Ovary (tissue), 9 donors: Measurements from ENCODE around the gene MAPK8. TPM values are rescaled to one million over a fixed set of nuclear protein-coding genes. Genes with fewer than 3 reads are reported as not detected.

Experiments
- DNase-seq, 5 donors: peaks; one replicate each; pipeline ENCODE4 v3.0.0-alpha.2; 2019 to 2020
- H3K27ac ChIP-seq, 2 donors: fragments of 200-600 bp; one replicate each; pipeline versions ENCODE4 v1.5.1 to v1.8.0; 2019 to 2022
- H3K27me3 ChIP-seq: fragments of 200-600 bp; one replicate; pipeline ENCODE4 v1.8.0; 2022
- H3K36me3 ChIP-seq: fragments of 200-600 bp; sonication (generic); one replicate; pipeline ENCODE4 v1.5.1; 2019
- H3K4me1 ChIP-seq: one replicate; pipeline ENCODE4 v1.8.1; 2013; ENCODE audit warnings: mild to moderate bottlenecking, moderate library complexity; ENCODE audit not compliant: insufficient read depth
- H3K4me3 ChIP-seq: fragments of 200-600 bp; sonication (generic); one replicate; pipeline ENCODE4 v1.5.1; 2017
- H3K9me3 ChIP-seq, 2 donors: fragments of 200-600 bp in 1 of 2; sonication (generic) in 1 of 2; one replicate each; pipeline versions ENCODE4 v1.5.1 to v1.8.1; 2013 to 2019; ENCODE audit warnings: mild to moderate bottlenecking in 1 of 2, moderate library complexity in 1 of 2
- EP300 ChIP-seq: sonication (generic); formaldehyde crosslinking; IDR thresholded peaks from one replicate; pipeline ENCODE4 v1.6.1; 2017; ENCODE audit warnings: antibody characterized with exemption
- POLR2A ChIP-seq: fragments of 450-650 bp; IDR thresholded peaks from one replicate; pipeline ENCODE4 v1.6.1; 2017; ENCODE audit warnings: antibody characterized with exemption, mild to moderate bottlenecking, moderate library complexity
- WGBS, 3 donors: extraction: QIAGEN DNeasy Blood & Tissue Kit in 1 of 3; methylation state at CpG; one replicate each; pipeline versions ENCODE4 v1.1.5 to v1.1.7; 2013 to 2017; 5-methylcytosine and 5-hydroxymethylcytosine counted together
- intact Hi-C, 4 donors: fragments of 100-400 bp; cut with DNase I; formaldehyde crosslinking; loops; one replicate each; pipeline versions ENCODE4 v1.11.0 to v1.15.1; 2022 to 2023
- polyA plus RNA-seq, 2 donors: library from polyadenylated mRNA; stranded (reverse); fragments of 200-250 nt in 1 of 2; fragments of 350-450 nt in 1 of 2; fragmentation: Illumina TruSeq in 1 of 2; extraction: RNeasy Lipid Tissue Mini Kit (QIAGEN cat#74804) in 1 of 2; gene quantifications; one replicate each; pipeline ENCODE4 v1.2.3, GENCODE V29; 2013 to 2014
- total RNA-seq, 7 donors: library from RNA; depleted of rRNA in 2 of 7; stranded (reverse); fragments of >200 nt in 2 of 7; fragmentation: NEBNext Ultra II Directional in 3 of 7; extraction: Animal tissue kit (Norgen Biotek cat#: 25700) in 3 of 7; gene quantifications; one replicate each; pipeline versions ENCODE4 v1.1.0 to v1.2.4, GENCODE V29; 2016 to 2023
- TF ChIP-seq, protein P1 (sequence below), 3 donors: fragments of 450-650 bp in 2 of 3; fragments of 200-600 bp in 1 of 3; IDR thresholded peaks; one replicate each; pipeline versions ENCODE4 v1.5.1 to v1.8.0; 2016 to 2022; ENCODE audit warnings: antibody characterized with exemption in 3 of 3, mild to moderate bottlenecking in 1 of 3
- donor health status: DM: no; HTN: no; CAD: no; lungs with moderate emphysema.
- donor health status: DM: no; HTN: no; CAD: no.
- donor health status: Bipolar disorder and iron deficiency.
- donor health status: DM: yes; HTN: yes; CAD: no.
- donor health status: DM: no; HTN: no; CAD: no.
- donor health status: DM: yes; HTN: yes; CAD: no.

The MAPK8 gene
- total and polyA plus RNA-seq, 9 donors, result 21.9 to 110 (median 68.6) TPM

DNA sequence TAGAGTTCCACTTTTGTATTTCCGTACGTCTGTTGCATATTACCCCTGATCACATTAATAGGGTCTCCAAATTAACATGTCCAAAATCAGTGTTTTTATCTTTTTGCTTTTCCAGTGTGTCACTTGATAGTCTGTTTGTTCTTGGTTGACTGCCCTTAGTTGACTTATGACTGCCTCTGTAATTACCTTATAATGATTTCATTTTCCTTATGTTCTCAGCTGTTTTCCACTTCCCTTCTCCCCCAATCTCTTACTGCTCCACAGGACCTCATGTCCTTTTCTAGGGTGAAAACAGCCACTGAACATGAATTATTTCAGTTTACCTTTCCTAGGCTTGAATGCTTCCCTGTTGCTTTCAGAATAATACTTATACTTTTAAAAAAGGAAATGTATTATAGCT, 54.7 kb downstream of the MAPK8 start:
- H3K9me3 ChIP-seq, result no peaks in the 10 kb centered on the region
- H3K4me1 ChIP-seq, result peaks cover 3% of the 10 kb centered on the region
- no peak overlapping the region for H3K27ac ChIP-seq
- TF ChIP-seq, protein P1, sequence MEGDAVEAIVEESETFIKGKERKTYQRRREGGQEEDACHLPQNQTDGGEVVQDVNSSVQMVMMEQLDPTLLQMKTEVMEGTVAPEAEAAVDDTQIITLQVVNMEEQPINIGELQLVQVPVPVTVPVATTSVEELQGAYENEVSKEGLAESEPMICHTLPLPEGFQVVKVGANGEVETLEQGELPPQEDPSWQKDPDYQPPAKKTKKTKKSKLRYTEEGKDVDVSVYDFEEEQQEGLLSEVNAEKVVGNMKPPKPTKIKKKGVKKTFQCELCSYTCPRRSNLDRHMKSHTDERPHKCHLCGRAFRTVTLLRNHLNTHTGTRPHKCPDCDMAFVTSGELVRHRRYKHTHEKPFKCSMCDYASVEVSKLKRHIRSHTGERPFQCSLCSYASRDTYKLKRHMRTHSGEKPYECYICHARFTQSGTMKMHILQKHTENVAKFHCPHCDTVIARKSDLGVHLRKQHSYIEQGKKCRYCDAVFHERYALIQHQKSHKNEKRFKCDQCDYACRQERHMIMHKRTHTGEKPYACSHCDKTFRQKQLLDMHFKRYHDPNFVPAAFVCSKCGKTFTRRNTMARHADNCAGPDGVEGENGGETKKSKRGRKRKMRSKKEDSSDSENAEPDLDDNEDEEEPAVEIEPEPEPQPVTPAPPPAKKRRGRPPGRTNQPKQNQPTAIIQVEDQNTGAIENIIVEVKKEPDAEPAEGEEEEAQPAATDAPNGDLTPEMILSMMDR (IDR thresholded peaks at IDR 0.05), result no peak
- no peak for TF ChIP-seq POLR2A
- no peak for TF ChIP-seq EP300
- DNase-seq, result no peak
- 88 to 96% (median 91%) methylated on average over 2 of the region's 2 CpGs for WGBS, 3 donors
- no peaks in the 10 kb centered on the region for H3K27me3 ChIP-seq
- no peaks in the 10 kb centered on the region for H3K36me3 ChIP-seq
- intact Hi-C loops, result loop anchor here in 2 of 4 donors (5.0 to 10.0 kb wide), 2 partner anchors 144 to 296 kb away; no protein-coding TSS in a partner anchor
- H3K4me3 ChIP-seq, result no peak overlapping the region

DNA sequence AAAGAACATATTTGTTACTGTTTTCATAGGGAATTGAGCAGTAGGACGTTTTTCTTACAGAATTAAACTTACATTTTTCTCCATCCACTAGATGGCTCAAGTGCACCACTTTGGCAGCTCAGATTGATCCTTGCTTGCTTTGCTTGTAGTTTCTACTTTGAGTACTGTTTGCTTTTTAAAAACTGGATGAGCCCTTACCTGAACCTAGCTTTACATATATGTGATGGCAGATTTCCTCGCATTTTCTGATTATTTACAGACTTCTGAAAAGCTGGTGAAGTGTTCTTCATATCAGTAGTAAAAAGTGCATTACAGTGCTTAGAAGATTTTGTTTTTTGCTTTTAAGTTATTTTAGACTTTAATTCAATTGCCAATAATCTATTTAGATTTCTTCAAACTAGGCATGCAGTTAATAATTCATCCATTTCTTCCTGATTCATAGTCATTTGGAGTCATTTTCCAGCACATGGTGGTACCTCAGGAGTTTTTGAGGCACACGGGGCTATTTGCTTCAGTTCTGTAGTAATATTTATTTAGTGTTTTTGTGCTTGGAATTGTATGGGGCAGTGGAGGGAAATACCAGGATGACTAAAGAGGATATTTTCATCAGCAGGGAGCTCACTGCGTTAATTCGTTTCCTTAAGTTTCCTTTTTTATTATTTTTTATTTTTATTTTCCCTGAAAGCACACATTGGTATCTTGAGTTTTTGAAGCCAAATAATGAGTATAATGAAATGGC, 57.3 kb downstream of the MAPK8 start:
- no peaks in the 10 kb centered on the region for H3K36me3 ChIP-seq
- no peaks in the 10 kb centered on the region for H3K9me3 ChIP-seq
- peak in 3 of 5 donors; percentile 15 to 45 (median 36) for DNase-seq
- TF ChIP-seq EP300 (no peak), POLR2A (no peak)
- TF ChIP-seq, protein P1 (IDR thresholded peaks at IDR 0.05), result peak; percentile 41 to 70 (median 61)
- H3K27ac ChIP-seq, result no peak overlapping the region
- intact Hi-C loops, result loop anchor here in 2 of 4 donors (2.0 to 10.0 kb wide), 3 partner anchors 141 to 294 kb away; no protein-coding TSS in a partner anchor
- H3K4me1 ChIP-seq, result peaks cover 7% of the 10 kb centered on the region
- WGBS, 3 donors, result 6 to 12% (median 11%) methylated on average over 5 of the region's 5 CpGs
- no peaks in the 10 kb centered on the region for H3K27me3 ChIP-seq
- no peak overlapping the region for H3K4me3 ChIP-seq

DNA sequence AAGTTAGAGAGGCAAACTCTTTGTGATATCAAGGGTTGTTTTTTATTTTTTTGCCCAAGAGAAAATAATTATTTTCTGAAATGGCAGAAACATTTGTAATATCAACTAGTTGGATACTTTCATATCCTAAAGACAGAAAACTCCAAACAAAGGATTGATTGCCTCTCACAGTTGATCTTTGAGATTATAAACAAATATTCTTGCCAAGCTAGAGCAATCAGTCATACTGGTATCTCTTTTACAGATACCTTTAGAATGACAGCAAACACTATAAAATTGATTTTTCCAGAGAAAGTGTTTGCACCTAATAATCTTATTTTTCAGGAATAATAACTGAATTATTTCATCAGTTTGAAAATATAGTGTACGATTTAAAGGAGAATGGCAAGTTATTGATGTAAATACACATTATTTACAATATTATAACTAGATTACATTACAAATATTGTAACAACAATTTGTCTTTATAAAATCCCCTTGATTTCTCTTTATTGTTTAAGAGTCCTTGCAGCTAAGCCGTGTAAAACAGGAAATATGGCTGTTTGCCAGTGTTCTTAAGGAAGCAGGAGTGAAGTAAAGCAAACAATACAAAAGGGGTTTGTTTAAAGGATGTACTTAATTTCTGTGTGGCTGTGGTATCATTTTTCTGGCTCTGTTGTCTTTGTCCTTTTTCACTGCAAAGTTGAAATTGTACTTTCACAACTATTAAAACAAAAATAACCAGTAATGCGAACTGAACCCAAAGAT, 58.4 kb downstream of the MAPK8 start:
- intact Hi-C loops, result loop anchor here in 2 of 4 donors (2.0 to 10.0 kb wide), 3 partner anchors 140 to 292 kb away; no protein-coding TSS in a partner anchor
- no peak overlapping the region for H3K4me3 ChIP-seq
- peaks cover 6% of the 10 kb centered on the region for H3K4me1 ChIP-seq
- no peaks in the 10 kb centered on the region for H3K27me3 ChIP-seq
- no peak for DNase-seq
- no peaks in the 10 kb centered on the region for H3K36me3 ChIP-seq
- H3K9me3 ChIP-seq, result no peaks in the 10 kb centered on the region
- WGBS, 3 donors, result 12 to 36% (median 21%) methylated on average over 3 of the region's 3 CpGs
- H3K27ac ChIP-seq, result no peak overlapping the region
- TF ChIP-seq, protein P1 (IDR thresholded peaks at IDR 0.05), result no peak
- TF ChIP-seq EP300 (no peak), POLR2A (no peak)

DNA sequence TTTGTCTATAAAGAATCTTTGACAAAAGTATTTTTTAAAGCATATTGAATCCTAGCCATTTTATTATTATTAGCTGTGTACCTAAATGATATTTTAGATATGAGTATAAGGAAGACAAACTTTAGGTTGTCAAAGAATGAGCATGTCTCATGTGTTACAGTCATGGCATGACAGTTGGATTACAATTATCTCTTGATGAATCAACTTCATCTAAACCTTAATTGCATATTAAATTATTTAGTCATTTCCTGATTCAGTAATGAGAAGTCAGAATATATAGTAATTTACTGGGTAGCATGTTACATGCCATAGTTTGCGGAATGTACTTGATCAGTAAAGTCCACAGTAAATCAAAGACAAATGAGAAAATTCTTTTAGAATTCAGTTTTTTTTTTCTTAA, 59.2 kb downstream of the MAPK8 start:
- peaks cover 3% of the 10 kb centered on the region for H3K4me1 ChIP-seq
- H3K4me3 ChIP-seq, result no peak overlapping the region
- intact Hi-C loops, result loop anchor here in 2 of 4 donors (2.0 to 10.0 kb wide), 2 partner anchors 139 to 291 kb away; no protein-coding TSS in a partner anchor
- H3K36me3 ChIP-seq, result no peaks in the 10 kb centered on the region
- no peaks in the 10 kb centered on the region for H3K27me3 ChIP-seq
- H3K27ac ChIP-seq, result no peak overlapping the region
- H3K9me3 ChIP-seq, result no peaks in the 10 kb centered on the region
- no peak for TF ChIP-seq POLR2A
- TF ChIP-seq EP300, result no peak
- TF ChIP-seq, protein P1 (IDR thresholded peaks at IDR 0.05), result no peak
- DNase-seq, result no peak
- WGBS, 3 donors, result 90 to 97% (median 97%) methylated on average over 1 of the region's 1 CpG
